Suprapubic skin (tissue), 4 donors: ENCODE results near the gene MCM6. TPM values are rescaled to one million over a fixed set of nuclear protein-coding genes. Genes with fewer than 3 reads are reported as not detected.

Source experiments
- DNase-seq, 2 donors: peaks; one replicate each; pipeline ENCODE4 v3.0.0-alpha.2; 2019; ENCODE audit warnings: low spot score in 2 of 2
- H3K27ac ChIP-seq: fragments of 200-600 bp; sonication (generic); one replicate; pipeline ENCODE4 v1.5.1; 2019
- H3K27me3 ChIP-seq: fragments of 200-600 bp; sonication (generic); one replicate; pipeline ENCODE4 v1.5.1; 2019
- H3K36me3 ChIP-seq: fragments of 200-600 bp; sonication (generic); one replicate; pipeline ENCODE4 v1.5.1; 2019
- H3K4me1 ChIP-seq: fragments of 200-600 bp; sonication (generic); one replicate; pipeline ENCODE4 v1.5.1; 2019
- H3K4me3 ChIP-seq: fragments of 200-600 bp; sonication (generic); one replicate; pipeline ENCODE4 v1.5.1; 2019; ENCODE audit warnings: mild to moderate bottlenecking
- H3K9me3 ChIP-seq: fragments of 200-600 bp; sonication (generic); one replicate; pipeline ENCODE4 v1.5.1; 2019
- CTCF ChIP-seq, 2 donors: fragments of 200-600 bp in 1 of 2; fragments of 450-650 bp in 1 of 2; sonication (generic) in 1 of 2; IDR thresholded peaks; one replicate each; pipeline ENCODE4 v1.5.1; 2016 to 2019; ENCODE audit warnings: antibody characterized with exemption in 2 of 2, mild to moderate bottlenecking in 1 of 2, moderate library complexity in 1 of 2
- EP300 ChIP-seq: sonication (generic); formaldehyde crosslinking; IDR thresholded peaks from one replicate; pipeline ENCODE4 v1.6.1; 2017; ENCODE audit warnings: antibody characterized with exemption
- POLR2A ChIP-seq, 2 donors: fragments of 450-650 bp; IDR thresholded peaks; one replicate each; pipeline ENCODE4 v1.6.1; 2017; ENCODE audit warnings: antibody characterized with exemption in 2 of 2, mild to moderate bottlenecking in 2 of 2, moderate library complexity in 2 of 2
- POLR2AphosphoS5 ChIP-seq, 3 donors: sonication (generic); formaldehyde crosslinking; IDR thresholded peaks; one replicate each; pipeline ENCODE4 v1.6.1; 2017; ENCODE audit warnings: antibody characterized with exemption in 3 of 3
- WGBS: methylation state at CpG from one replicate; pipeline ENCODE4 v1.1.5; 2018; 5-methylcytosine and 5-hydroxymethylcytosine counted together
- total RNA-seq, 4 donors: library from RNA; depleted of rRNA; stranded (reverse); fragments of >200 nt; gene quantifications; one replicate each; pipeline ENCODE4 v1.1.0, GENCODE V29; 2016

The MCM6 gene
- total RNA-seq, 4 donors from 2014 or later: 6.6 to 13.5 (median 7.8) TPM

DNA sequence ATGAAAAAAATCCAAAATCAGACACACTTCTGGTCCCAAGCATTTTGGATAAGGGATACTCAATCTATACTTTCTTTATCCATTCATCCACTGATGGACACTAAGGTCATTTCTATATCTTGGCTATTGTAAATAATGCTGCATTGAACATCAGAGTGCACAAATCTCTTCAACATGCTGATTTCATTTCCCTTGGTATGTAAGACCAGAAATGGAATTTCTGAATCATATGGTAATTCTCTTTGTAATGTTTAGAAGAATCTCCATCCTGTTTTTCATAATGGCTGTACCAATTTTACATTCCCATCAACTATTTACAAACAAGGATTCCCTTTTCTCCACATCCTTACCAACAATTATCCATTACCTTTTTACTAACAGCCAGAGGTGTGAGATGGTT is 33.7 kb upstream of the MCM6 start:
- no peak for DNase-seq
- H3K27me3 ChIP-seq: no peaks in the 10 kb centered on the region
- no peaks in the 10 kb centered on the region for H3K4me1 ChIP-seq
- peaks cover 61% of the 10 kb centered on the region for H3K36me3 ChIP-seq
- no peak overlapping the region for H3K27ac ChIP-seq
- H3K9me3 ChIP-seq: no peaks in the 10 kb centered on the region
- H3K4me3 ChIP-seq: no peak overlapping the region
- no peak for TF ChIP-seq POLR2A (IDR thresholded peaks at IDR 0.05)
- TF ChIP-seq EP300: no peak
- no peak for TF ChIP-seq POLR2AphosphoS5 (IDR thresholded peaks at IDR 0.05)
- no peak for TF ChIP-seq CTCF (IDR thresholded peaks at IDR 0.05)

DNA sequence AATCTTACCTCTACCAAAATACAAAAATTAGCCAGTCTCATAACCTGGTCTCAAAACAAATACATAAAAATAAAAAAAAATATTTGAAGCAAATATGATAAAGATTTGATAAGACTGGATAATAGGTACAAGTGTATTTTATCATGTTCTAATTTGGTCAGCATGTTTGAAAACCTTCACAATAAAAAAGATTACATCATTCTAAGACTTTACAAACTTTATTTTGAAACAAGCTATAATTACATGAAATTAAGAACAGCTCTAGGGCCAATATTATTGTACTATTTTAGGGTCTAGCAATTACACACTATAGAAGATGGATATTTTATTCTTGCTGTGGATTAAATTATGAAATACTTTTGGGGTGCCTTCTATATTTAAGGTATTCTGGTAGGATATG is 29.4 kb upstream of the MCM6 start:
- Histone ChIP-seq H3K36me3 (peaks cover 47% of the 10 kb centered on the region), H3K4me1 (peaks cover 8% of the 10 kb centered on the region), H3K4me3 (no peak overlapping the region), H3K27me3 (no peaks in the 10 kb centered on the region), H3K9me3 (no peaks in the 10 kb centered on the region), H3K27ac (no peak overlapping the region)
- TF ChIP-seq POLR2A (IDR thresholded peaks at IDR 0.05) (no peak), POLR2AphosphoS5 (IDR thresholded peaks at IDR 0.05) (no peak), EP300 (no peak), CTCF (IDR thresholded peaks at IDR 0.05) (no peak)
- DNase-seq: no peak

DNA sequence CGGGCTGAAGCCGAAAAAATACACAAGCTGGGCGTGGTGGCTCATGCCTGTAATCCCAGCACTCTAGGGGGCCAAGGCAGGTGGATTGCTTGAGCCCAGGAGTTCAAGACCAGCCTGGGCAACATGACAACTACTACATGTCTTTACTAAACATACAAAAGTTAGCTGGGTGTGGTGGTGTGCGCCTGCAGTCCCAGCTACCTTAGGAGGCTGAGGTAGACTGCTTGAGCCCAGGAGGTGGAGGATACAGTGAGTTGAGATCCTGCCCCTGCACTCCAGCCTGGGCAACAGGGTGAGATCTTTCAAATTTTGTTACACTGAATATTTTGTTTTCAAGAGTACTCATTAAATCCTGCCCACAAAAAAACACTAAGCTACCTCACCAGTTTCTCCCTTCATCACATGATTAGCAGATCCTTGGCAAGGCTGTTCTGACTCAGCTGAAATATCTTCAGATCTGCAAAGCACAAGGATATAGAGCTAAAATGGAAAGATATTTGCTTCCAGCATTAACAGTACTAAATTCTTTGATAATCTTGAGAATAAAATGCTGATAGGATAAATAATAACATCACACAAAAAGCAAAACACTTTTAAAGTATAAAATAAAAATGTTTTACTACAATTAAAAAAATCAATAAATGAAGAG is 28.2 kb upstream of the MCM6 start:
- Histone ChIP-seq H3K4me1 (peaks cover 8% of the 10 kb centered on the region), H3K4me3 (no peak overlapping the region), H3K9me3 (no peaks in the 10 kb centered on the region), H3K27ac (peak overlapping the region; percentile 29), H3K27me3 (no peaks in the 10 kb centered on the region), H3K36me3 (peaks cover 35% of the 10 kb centered on the region)
- 88% methylated on average over 4 of the region's 4 CpGs for WGBS
- TF ChIP-seq EP300 (no peak), POLR2A (IDR thresholded peaks at IDR 0.05) (no peak), POLR2AphosphoS5 (IDR thresholded peaks at IDR 0.05) (no peak), CTCF (IDR thresholded peaks at IDR 0.05) (no peak)
- no peak for DNase-seq

GRCh38 chr2:135903650-135904049 is 27.4 kb upstream of the MCM6 start:
- Histone ChIP-seq H3K36me3 (peaks cover 28% of the 10 kb centered on the region), H3K4me3 (no peak overlapping the region), H3K4me1 (peaks cover 8% of the 10 kb centered on the region), H3K27me3 (no peaks in the 10 kb centered on the region), H3K9me3 (no peaks in the 10 kb centered on the region), H3K27ac (no peak overlapping the region)
- DNase-seq: no peak
- TF ChIP-seq POLR2A (IDR thresholded peaks at IDR 0.05) (no peak), CTCF (IDR thresholded peaks at IDR 0.05) (no peak), EP300 (no peak), POLR2AphosphoS5 (IDR thresholded peaks at IDR 0.05) (no peak)
- 74% methylated on average over 3 of the region's 3 CpGs for WGBS

DNA sequence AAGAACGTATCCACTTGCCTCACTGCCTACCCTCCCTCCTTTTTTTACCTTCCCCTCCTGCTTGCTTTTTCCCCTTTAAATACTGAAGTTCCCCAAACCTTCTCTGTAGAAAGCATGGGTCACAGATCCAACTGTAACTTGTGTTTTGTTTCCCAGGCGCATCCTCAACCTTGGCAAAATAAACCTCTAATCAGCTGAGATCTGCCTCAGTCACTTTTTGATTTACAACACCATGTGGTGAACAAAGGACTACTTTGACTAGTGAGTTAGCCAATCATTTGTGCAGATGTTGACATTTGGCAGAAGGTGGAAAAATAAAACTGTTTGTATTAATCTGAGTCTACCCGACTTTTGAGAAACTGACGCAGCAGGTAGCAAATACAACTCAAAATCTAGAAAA is 23.3 kb upstream of the MCM6 start:
- no peaks in the 10 kb centered on the region for H3K27me3 ChIP-seq
- 67% methylated on average over 4 of the region's 4 CpGs for WGBS
- no peak for TF ChIP-seq POLR2AphosphoS5 (IDR thresholded peaks at IDR 0.05)
- TF ChIP-seq EP300: no peak
- TF ChIP-seq CTCF (IDR thresholded peaks at IDR 0.05): no peak
- TF ChIP-seq POLR2A (IDR thresholded peaks at IDR 0.05): no peak
- no peaks in the 10 kb centered on the region for H3K9me3 ChIP-seq
- H3K4me1 ChIP-seq: peaks cover 5% of the 10 kb centered on the region
- no peak overlapping the region for H3K4me3 ChIP-seq
- no peak for DNase-seq
- H3K27ac ChIP-seq: no peak overlapping the region
- peaks cover 4% of the 10 kb centered on the region for H3K36me3 ChIP-seq
